ENCODE results near the gene HOXA6.

Gene HOXA6

GRCh38 chr7:27108390-27109127 is 39.0 kb downstream of the HOXA6 start:
- DNase-seq (ENCODE audit: low spot score) = no peak

GRCh38 chr7:27107391-27108381 is 39.9 kb downstream of the HOXA6 start:
- DNase-seq (ENCODE audit: low spot score) = no peak

- DNase-seq (ENCODE audit: low spot score) = no peak
Observed at GRCh38 chr7:27106901-27107240, 40.7 kb downstream of the HOXA6 start.

GRCh38 chr7:27106181-27106900 is 41.2 kb downstream of the HOXA6 start:
- peak; percentile 59 for DNase-seq (ENCODE audit: low spot score)

- no peak for DNase-seq (ENCODE audit: low spot score)
Observed at GRCh38 chr7:27105301-27106031, 42.1 kb downstream of the HOXA6 start.

GRCh38 chr7:27104341-27105058 is 43.1 kb downstream of the HOXA6 start:
- DNase-seq (ENCODE audit: low spot score) = no peak

- DNase-seq (ENCODE audit: low spot score) = no peak
Observed at GRCh38 chr7:27103489-27104226, 43.9 kb downstream of the HOXA6 start.

- DNase-seq (ENCODE audit: low spot score) = no peak
Observed at GRCh38 chr7:27102581-27103442, 44.8 kb downstream of the HOXA6 start, which contains the start of gene HOXA2. TSS of gene HOXA2 (minus strand) at chr7:27102683. CDS start at chr7:27102500, 183 bp downstream.

GRCh38 chr7:27101957-27102580 is 45.5 kb downstream of the HOXA6 start:
- no peak for DNase-seq (ENCODE audit: low spot score)

GRCh38 chr7:27101171-27101956 is 46.2 kb downstream of the HOXA6 start:
- no peak for DNase-seq (ENCODE audit: low spot score)

- no peak for DNase-seq (ENCODE audit: low spot score)
Observed at GRCh38 chr7:27100694-27101170, 46.8 kb downstream of the HOXA6 start.

- DNase-seq (ENCODE audit: low spot score) = no peak
Observed at GRCh38 chr7:27099453-27100370, 47.9 kb downstream of the HOXA6 start.

GRCh38 chr7:27098578-27099451 is 48.8 kb downstream of the HOXA6 start:
- DNase-seq (ENCODE audit: low spot score) = no peak

- DNase-seq (ENCODE audit: low spot score) = no peak
Observed at GRCh38 chr7:27097686-27098577, 49.6 kb downstream of the HOXA6 start.

Measured in D341Med (cell line).